Vagina (tissue), 2 donors: ENCODE data around the gene STIM2.

Experiments
- CTCF ChIP-seq, 3 experiments: fragments of 450-650 bp in 2 of 3; fragments of 200-600 bp in 1 of 3; sonication (generic) in 1 of 3; IDR thresholded peaks; one replicate each; pipeline ENCODE4 v1.5.1; 2017 to 2019; ENCODE audit warnings: antibody characterized with exemption in 3 of 3, mild to moderate bottlenecking in 2 of 3, moderate library complexity in 2 of 3
- POLR2A ChIP-seq, 2 donors: fragments of 450-650 bp; IDR thresholded peaks; one replicate each; pipeline ENCODE4 v1.6.1; 2017; ENCODE audit warnings: antibody characterized with exemption in 2 of 2, mild to moderate bottlenecking in 2 of 2, moderate library complexity in 2 of 2

- TF ChIP-seq POLR2A (IDR thresholded peaks at IDR 0.05) (no peak), CTCF (IDR thresholded peaks at IDR 0.05) (no peak)
Measured at GRCh38 chr4:27017623-27018022, 157.0 kb downstream of the STIM2 start.
